ENCODE data around the gene DYNC1LI1. TPM values are rescaled to one million over a fixed set of nuclear protein-coding genes. Genes with fewer than 3 reads are reported as not detected.

DYNC1LI1 gene
- total and polyA plus RNA-seq, 2 experiments from 2014 or later = 45.1 to 48.0 TPM

DNA sequence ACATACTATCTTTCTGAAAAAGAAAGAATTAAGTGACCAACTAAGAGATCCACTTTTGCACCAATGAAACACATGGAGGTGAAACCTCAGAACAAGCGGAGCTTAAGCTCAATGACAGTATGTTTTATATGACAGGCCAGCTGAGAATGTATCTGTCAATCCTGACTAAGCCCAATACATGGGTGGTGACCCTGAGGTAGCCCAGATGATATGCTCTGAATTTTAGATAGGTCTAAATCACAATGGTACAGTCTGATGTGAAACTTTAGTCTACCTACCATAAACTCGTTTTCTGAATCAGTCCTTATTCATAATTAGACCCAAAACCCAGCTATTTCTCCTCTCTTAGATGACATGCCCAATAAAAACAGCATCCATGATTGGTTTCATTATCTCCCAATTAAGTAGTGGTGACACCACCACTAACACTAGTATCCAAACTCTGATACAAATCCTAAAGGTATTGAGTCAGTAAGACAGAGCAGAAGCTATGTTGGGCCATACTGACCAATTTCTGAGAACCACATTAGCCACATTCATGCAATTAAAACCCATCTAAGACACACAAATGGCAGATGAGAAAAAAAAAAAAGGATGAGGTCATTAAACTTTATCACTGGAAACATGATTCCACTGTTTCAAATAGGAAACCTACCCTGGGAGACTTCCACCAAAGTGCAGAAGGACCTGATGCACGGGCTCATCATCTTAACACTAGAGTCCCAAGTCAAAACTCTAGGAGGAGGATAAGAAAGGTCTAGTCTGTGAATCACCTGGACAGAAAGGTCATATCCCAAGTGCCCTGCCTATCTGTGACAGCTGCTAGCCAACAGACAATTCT, 88.6 kb downstream of the DYNC1LI1 start:
- TF ChIP-seq, protein P1, sequence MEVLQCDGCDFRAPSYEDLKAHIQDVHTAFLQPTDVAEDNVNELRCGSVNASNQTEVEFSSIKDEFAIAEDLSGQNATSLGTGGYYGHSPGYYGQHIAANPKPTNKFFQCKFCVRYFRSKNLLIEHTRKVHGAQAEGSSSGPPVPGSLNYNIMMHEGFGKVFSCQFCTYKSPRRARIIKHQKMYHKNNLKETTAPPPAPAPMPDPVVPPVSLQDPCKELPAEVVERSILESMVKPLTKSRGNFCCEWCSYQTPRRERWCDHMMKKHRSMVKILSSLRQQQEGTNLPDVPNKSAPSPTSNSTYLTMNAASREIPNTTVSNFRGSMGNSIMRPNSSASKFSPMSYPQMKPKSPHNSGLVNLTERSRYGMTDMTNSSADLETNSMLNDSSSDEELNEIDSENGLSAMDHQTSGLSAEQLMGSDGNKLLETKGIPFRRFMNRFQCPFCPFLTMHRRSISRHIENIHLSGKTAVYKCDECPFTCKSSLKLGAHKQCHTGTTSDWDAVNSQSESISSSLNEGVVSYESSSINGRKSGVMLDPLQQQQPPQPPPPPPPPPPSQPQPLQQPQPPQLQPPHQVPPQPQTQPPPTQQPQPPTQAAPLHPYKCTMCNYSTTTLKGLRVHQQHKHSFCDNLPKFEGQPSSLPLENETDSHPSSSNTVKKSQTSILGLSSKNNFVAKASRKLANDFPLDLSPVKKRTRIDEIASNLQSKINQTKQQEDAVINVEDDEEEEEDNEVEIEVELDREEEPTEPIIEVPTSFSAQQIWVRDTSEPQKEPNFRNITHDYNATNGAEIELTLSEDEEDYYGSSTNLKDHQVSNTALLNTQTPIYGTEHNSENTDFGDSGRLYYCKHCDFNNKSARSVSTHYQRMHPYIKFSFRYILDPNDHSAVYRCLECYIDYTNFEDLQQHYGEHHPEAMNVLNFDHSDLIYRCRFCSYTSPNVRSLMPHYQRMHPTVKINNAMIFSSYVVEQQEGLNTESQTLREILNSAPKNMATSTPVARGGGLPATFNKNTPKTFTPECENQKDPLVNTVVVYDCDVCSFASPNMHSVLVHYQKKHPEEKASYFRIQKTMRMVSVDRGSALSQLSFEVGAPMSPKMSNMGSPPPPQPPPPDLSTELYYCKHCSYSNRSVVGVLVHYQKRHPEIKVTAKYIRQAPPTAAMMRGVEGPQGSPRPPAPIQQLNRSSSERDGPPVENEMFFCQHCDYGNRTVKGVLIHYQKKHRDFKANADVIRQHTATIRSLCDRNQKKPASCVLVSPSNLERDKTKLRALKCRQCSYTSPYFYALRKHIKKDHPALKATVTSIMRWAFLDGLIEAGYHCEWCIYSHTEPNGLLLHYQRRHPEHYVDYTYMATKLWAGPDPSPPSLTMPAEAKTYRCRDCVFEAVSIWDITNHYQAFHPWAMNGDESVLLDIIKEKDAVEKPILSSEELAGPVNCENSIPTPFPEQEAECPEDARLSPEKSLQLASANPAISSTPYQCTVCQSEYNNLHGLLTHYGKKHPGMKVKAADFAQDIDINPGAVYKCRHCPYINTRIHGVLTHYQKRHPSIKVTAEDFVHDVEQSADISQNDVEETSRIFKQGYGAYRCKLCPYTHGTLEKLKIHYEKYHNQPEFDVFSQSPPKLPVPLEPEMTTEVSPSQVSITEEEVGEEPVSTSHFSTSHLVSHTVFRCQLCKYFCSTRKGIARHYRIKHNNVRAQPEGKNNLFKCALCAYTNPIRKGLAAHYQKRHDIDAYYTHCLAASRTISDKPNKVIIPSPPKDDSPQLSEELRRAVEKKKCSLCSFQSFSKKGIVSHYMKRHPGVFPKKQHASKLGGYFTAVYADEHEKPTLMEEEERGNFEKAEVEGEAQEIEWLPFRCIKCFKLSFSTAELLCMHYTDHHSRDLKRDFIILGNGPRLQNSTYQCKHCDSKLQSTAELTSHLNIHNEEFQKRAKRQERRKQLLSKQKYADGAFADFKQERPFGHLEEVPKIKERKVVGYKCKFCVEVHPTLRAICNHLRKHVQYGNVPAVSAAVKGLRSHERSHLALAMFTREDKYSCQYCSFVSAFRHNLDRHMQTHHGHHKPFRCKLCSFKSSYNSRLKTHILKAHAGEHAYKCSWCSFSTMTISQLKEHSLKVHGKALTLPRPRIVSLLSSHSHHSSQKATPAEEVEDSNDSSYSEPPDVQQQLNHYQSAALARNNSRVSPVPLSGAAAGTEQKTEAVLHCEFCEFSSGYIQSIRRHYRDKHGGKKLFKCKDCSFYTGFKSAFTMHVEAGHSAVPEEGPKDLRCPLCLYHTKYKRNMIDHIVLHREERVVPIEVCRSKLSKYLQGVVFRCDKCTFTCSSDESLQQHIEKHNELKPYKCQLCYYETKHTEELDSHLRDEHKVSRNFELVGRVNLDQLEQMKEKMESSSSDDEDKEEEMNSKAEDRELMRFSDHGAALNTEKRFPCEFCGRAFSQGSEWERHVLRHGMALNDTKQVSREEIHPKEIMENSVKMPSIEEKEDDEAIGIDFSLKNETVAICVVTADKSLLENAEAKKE (CRISPR knock-in tag; IDR thresholded peaks at IDR 0.05) = no peak
- TF ChIP-seq STAT1 (IDR thresholded peaks at IDR 0.05; ENCODE audit: unreplicated experiment) = no peak
- TF ChIP-seq ZNF114 (CRISPR knock-in tag; IDR thresholded peaks at IDR 0.05) = no peak
- TF ChIP-seq, protein P2, sequence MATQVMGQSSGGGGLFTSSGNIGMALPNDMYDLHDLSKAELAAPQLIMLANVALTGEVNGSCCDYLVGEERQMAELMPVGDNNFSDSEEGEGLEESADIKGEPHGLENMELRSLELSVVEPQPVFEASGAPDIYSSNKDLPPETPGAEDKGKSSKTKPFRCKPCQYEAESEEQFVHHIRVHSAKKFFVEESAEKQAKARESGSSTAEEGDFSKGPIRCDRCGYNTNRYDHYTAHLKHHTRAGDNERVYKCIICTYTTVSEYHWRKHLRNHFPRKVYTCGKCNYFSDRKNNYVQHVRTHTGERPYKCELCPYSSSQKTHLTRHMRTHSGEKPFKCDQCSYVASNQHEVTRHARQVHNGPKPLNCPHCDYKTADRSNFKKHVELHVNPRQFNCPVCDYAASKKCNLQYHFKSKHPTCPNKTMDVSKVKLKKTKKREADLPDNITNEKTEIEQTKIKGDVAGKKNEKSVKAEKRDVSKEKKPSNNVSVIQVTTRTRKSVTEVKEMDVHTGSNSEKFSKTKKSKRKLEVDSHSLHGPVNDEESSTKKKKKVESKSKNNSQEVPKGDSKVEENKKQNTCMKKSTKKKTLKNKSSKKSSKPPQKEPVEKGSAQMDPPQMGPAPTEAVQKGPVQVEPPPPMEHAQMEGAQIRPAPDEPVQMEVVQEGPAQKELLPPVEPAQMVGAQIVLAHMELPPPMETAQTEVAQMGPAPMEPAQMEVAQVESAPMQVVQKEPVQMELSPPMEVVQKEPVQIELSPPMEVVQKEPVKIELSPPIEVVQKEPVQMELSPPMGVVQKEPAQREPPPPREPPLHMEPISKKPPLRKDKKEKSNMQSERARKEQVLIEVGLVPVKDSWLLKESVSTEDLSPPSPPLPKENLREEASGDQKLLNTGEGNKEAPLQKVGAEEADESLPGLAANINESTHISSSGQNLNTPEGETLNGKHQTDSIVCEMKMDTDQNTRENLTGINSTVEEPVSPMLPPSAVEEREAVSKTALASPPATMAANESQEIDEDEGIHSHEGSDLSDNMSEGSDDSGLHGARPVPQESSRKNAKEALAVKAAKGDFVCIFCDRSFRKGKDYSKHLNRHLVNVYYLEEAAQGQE (IDR thresholded peaks at IDR 0.05; ENCODE audit: unreplicated experiment) = no peak
- TF ChIP-seq, protein P3, sequence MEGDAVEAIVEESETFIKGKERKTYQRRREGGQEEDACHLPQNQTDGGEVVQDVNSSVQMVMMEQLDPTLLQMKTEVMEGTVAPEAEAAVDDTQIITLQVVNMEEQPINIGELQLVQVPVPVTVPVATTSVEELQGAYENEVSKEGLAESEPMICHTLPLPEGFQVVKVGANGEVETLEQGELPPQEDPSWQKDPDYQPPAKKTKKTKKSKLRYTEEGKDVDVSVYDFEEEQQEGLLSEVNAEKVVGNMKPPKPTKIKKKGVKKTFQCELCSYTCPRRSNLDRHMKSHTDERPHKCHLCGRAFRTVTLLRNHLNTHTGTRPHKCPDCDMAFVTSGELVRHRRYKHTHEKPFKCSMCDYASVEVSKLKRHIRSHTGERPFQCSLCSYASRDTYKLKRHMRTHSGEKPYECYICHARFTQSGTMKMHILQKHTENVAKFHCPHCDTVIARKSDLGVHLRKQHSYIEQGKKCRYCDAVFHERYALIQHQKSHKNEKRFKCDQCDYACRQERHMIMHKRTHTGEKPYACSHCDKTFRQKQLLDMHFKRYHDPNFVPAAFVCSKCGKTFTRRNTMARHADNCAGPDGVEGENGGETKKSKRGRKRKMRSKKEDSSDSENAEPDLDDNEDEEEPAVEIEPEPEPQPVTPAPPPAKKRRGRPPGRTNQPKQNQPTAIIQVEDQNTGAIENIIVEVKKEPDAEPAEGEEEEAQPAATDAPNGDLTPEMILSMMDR (conservative IDR thresholded peaks at IDR 0.05; ENCODE audit: low read depth in 2 of 2) = no peak
- no peak for TF ChIP-seq NANOG (IDR thresholded peaks at IDR 0.05; ENCODE audit: borderline replicate concordance)
- TF ChIP-seq EZH2phosphoT487 (IDR thresholded peaks at IDR 0.05; ENCODE audit: unreplicated experiment) = no peak
- TF ChIP-seq, protein P4, sequence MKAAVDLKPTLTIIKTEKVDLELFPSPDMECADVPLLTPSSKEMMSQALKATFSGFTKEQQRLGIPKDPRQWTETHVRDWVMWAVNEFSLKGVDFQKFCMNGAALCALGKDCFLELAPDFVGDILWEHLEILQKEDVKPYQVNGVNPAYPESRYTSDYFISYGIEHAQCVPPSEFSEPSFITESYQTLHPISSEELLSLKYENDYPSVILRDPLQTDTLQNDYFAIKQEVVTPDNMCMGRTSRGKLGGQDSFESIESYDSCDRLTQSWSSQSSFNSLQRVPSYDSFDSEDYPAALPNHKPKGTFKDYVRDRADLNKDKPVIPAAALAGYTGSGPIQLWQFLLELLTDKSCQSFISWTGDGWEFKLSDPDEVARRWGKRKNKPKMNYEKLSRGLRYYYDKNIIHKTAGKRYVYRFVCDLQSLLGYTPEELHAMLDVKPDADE (IDR thresholded peaks at IDR 0.05) = no peak
- TF ChIP-seq POLR2AphosphoS5 (IDR thresholded peaks at IDR 0.05; ENCODE audit: low read depth) = no peak
- TF ChIP-seq JUNB (IDR thresholded peaks at IDR 0.05; ENCODE audit: unreplicated experiment) = no peak
- no peak for TF ChIP-seq EZH2 (IDR thresholded peaks at IDR 0.05; ENCODE audit: low read depth, unreplicated experiment)
- no peak for TF ChIP-seq CREB1 (CRISPR knock-in tag; IDR thresholded peaks at IDR 0.05; ENCODE audit: low read depth)
- TF ChIP-seq ZNF331 (CRISPR knock-in tag; IDR thresholded peaks at IDR 0.05; ENCODE audit: low read depth) = no peak
- Histone ChIP-seq H3F3A (replicated peaks; ENCODE audit: low read depth) (no peaks in the 10 kb centered on the region), H3K9me2 (ENCODE audit: insufficient read depth) (no peaks in the 10 kb centered on the region), H2AFZ (no peak overlapping the region), H3K27ac (ENCODE audit: low read depth) (no peak overlapping the region), H3K27me3 (ENCODE audit: insufficient read depth) (no peaks in the 10 kb centered on the region), H3K4me2 (no peak overlapping the region), H3K4me3 (no peak overlapping the region), H4K20me1 (replicated peaks; ENCODE audit: insufficient read depth) (peaks cover 7% of the 10 kb centered on the region; the same call in 1 of the 2 replicates), H3K4me1 (ENCODE audit: insufficient read depth) (no peaks in the 10 kb centered on the region), H3K36me3 (ENCODE audit: insufficient read depth) (no peaks in the 10 kb centered on the region; the same call in 1 of the 2 replicates), H3K79me2 (replicated peaks; ENCODE audit: insufficient read depth) (no peaks in the 10 kb centered on the region)
- Mint-ChIP-seq H3K27me3 (ENCODE audit: insufficient read depth, low read depth, poor library complexity) (peaks cover 3% of the 10 kb centered on the region), H3K4me3 (no peak overlapping the region), H3K9me3 (no peaks in the 10 kb centered on the region), H3K4me1 (no peaks in the 10 kb centered on the region), H3K36me3 (ENCODE audit: low read depth) (peaks cover 10% of the 10 kb centered on the region), H3K27ac (no peak overlapping the region)
- no peak for ATAC-seq
- no peak for DNase-seq (ENCODE audit: low spot score)

Measured in GM23338 (cell line).